HCT116 (cell line): Measurements from ENCODE around the gene UNC79.

Experiments
- CTCF ChIP-seq, 3 experiments: fragments of 200-600 bp in 1 of 3; sonication (generic) in 1 of 3; IDR thresholded peaks in 2 of 3; conservative IDR thresholded peaks in 1 of 3; 2 replicates each; pipeline ENCODE4 v1.5.1; 2012 to 2017; ENCODE audit warnings: low read depth in 2 of 3, low read length in 2 of 3, antibody characterized with exemption in 1 of 3, borderline replicate concordance in 1 of 3, control low read depth in 1 of 3, mild to moderate bottlenecking in 1 of 3, mixed read lengths in 1 of 3, mixed run types in 1 of 3, moderate library complexity in 1 of 3; ENCODE audit not compliant: insufficient read depth in 1 of 3
- EZH2 ChIP-seq: fragments of 200-600 bp; sonication (generic); IDR thresholded peaks from 2 replicates; pipeline ENCODE4 v1.6.1; 2017; ENCODE audit warnings: antibody characterized with exemption, mixed run types
- EZH2phosphoT487 ChIP-seq: fragments of 200-600 bp; IDR thresholded peaks from 2 replicates; pipeline ENCODE4 v1.6.1; 2018; ENCODE audit warnings: antibody characterized with exemption, borderline replicate concordance
- FOSL1 ChIP-seq: IDR thresholded peaks from 2 replicates; pipeline ENCODE4 v1.6.1; 2012; ENCODE audit warnings: low read depth
- JUND ChIP-seq: IDR thresholded peaks from 2 replicates; pipeline ENCODE4 v1.6.1; 2012
- MAX ChIP-seq: IDR thresholded peaks from 2 replicates; pipeline ENCODE4 v1.6.1; 2012
- POLR2A ChIP-seq: IDR thresholded peaks from 2 replicates; pipeline ENCODE4 v1.7.0; 2011; ENCODE audit warnings: borderline replicate concordance; ENCODE audit not compliant: insufficient read depth, insufficient read length; ENCODE audit errors: extremely low read depth
- POLR2AphosphoS5 ChIP-seq: IDR thresholded peaks from 2 replicates; pipeline ENCODE4 v1.6.1; 2011; ENCODE audit warnings: mild to moderate bottlenecking, low read depth, low read length, moderate library complexity
- REST ChIP-seq: IDR thresholded peaks from 2 replicates; pipeline ENCODE4 v1.6.1; 2012; ENCODE audit warnings: low read depth
- TCF7L2 ChIP-seq: IDR thresholded peaks from 2 replicates; pipeline ENCODE4 v1.7.0; 2011; ENCODE audit warnings: borderline replicate concordance, inconsistent platforms; ENCODE audit not compliant: insufficient read depth, insufficient read length; ENCODE audit errors: extremely low read depth
- YY1 ChIP-seq: IDR thresholded peaks from 2 replicates; pipeline ENCODE4 v1.6.1; 2011; ENCODE audit warnings: low read length, low read depth, moderate library complexity, mild to moderate bottlenecking; ENCODE audit not compliant: insufficient replicate concordance; ENCODE audit errors: extremely low read depth
- ZNF274 ChIP-seq: fragments of 200-500 bp; sonication (Bioruptor generic); IDR thresholded peaks from 2 replicates; pipeline ENCODE4 v1.6.1; 2014; ENCODE audit warnings: mild to moderate bottlenecking, low read depth, low read length, inconsistent platforms

GRCh38 chr14:93527203-93527607 lies 96.5 kb downstream of the UNC79 start:
- TF ChIP-seq REST (no peak), YY1 (no peak), POLR2A (no peak), FOSL1 (no peak), CTCF (IDR thresholded peaks at IDR 0.05 in 2 of 3, conservative IDR thresholded peaks at IDR 0.05 in 1 of 3; ENCODE audit: borderline replicate concordance in 1 of 3, insufficient read depth in 1 of 3, low read depth in 2 of 3, low read length in 2 of 3) (no peak), ZNF274 (no peak), EZH2 (no peak), TCF7L2 (no peak), POLR2AphosphoS5 (no peak), MAX (no peak), JUND (no peak), EZH2phosphoT487 (no peak)
